HG02642 (cell line): ENCODE results near the gene PTCHD1.

ENCODE experiments used
- ATAC-seq: cut with Tn5 transposase; IDR thresholded peaks from one replicate; pipeline ENCODE4 v1.9.1; 2021; ENCODE audit warnings: mild to moderate bottlenecking; ENCODE audit not compliant: unreplicated experiment, poor library complexity

The PTCHD1 gene

GRCh38 chrX:23334848-23335599 lies at the start of gene PTCHD1:
PTCHD1 (plus strand) TSS chrX:23334849; CDS start chrX:23334876, 27 bp downstream.
- no peak for ATAC-seq

- no peak for ATAC-seq
These were observed 47.9 kb upstream of the PTCHD1 start for GRCh38 chrX:23286731-23287130.

- no peak for ATAC-seq
These were observed 47.4 kb upstream of the PTCHD1 start for GRCh38 chrX:23287191-23287725.

DNA sequence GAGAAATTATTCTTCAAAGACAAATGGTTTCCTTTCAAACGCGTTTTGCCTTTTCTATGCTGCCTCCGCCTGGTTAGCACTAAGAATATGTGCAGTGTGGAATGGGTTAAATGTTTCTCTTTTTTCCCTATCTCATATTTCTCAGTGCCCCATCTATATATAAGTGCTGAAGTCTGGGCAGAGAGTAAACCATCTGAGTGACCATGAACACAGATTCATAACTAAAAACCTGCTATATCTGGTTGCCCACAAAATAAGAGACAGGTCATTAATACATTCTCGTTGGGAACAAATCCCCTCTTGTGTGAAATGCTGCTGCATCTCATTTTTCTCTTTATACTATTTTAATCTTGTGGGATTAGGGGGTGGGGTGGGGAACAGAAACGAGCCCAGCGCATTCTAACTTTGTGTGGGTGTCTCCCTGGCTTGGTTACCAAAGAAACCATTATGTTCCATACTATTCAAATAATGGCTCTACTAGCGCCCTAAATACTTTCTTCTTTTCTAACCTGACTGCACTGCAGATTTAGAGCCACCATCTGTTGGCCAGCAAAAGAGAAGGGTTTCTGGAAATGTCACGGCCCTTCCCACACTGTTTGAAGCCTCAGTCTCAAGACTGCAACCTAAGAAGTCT lies 42.2 kb upstream of the PTCHD1 start:
- ATAC-seq = no peak

DNA sequence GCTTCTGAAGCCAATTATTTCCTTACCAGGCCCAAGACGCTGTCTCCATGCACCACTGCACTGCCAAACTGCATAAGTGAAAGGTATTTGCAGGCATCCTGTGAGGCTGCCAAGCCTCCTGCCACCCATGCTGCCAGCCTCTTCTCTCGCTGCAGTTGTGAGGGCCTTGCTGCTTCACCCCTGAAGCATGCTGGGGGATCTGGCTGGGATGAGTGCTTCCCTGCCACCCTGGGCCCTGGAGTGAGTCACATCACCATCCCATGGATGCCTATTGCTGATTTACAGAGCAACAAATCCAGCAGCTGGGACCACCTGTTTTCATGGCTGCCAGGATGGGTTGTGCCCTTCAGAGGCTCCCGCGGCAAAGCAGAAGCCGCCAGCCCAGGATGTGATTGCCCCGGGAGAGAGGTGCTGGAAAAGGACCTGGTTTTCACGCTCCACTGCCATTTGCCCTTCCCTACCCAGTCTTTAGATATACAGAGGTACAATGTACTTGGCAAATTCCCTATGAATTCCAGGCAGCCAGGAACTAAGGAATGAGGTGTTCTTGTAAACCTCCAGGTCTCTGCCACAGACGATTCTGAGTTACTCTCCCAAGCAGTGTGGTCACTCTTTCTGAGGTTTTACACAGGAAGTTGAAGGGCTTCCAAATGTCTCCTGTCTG lies 41.5 kb upstream of the PTCHD1 start:
- ATAC-seq = no peak

- ATAC-seq = no peak
These were observed 29.8 kb upstream of the PTCHD1 start for GRCh38 chrX:23304881-23305280.

- no peak for ATAC-seq
These were observed 22.9 kb upstream of the PTCHD1 start for GRCh38 chrX:23311731-23312130.

DNA sequence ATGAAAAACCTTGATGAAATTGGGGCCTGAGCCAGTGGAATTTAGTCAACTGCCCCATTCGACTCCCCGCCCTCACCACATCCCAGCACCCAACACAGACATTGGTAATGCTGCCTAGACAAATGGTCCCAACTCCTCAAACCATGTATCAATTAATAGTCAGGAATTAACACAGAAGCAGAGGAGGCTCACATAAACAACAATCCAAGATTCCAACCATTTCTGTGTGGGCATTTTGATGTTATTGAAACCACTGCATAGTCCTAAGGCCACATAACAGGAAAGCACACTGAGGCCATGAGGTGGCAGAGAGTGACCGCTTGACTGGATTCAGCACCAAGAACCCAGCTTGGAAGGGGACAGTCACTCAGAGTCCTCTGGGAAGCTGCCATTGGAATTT lies 22.5 kb upstream of the PTCHD1 start:
- ATAC-seq = no peak

- ATAC-seq = peak; percentile 76
These were observed 16.6 kb upstream of the PTCHD1 start for GRCh38 chrX:23317799-23318724.

DNA sequence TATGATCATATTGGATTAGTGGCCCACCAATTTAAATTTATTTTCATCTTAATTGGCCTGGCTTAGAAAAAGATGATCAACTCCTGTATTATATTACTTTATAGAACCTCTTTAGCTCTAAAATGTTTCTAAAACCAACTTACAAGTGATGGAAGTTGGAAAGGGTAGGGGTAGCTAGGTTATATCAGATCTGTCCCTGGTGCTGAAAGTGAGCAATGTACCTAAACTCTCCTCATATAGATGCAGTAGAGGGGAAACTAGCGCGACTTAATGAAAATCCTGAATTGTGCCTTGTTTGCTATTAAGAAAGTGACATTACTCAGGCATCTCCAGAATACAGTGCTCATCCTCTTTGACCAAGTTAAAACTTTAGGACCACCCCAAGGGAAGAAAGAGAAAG lies 7.5 kb upstream of the PTCHD1 start:
- ATAC-seq = no peak

DNA sequence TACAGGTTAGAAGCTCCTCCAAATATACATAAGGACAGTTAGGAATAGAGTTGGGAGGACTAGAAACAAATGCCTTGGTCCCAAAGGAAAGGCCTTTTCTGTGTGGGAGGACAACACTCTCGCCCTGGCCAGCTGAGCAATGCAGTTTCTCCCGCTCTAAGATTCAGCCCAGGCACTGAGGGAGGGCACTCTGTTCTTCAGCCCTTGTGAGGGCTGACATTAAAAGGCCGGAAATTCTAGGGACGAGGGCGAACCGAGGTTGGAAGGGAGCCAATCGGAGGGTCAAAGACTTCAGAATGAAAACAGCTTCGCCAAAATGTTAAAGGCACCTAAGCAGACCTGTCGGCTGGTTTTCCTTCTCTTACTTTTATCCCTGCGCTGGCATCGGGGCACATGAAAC lies 2.9 kb upstream of the PTCHD1 start:
- no peak for ATAC-seq

GRCh38 chrX:23332101-23332887 lies 2.4 kb upstream of the PTCHD1 start:
- no peak for ATAC-seq

- no peak for ATAC-seq
These were observed 1.5 kb upstream of the PTCHD1 start for GRCh38 chrX:23332888-23333821.

DNA sequence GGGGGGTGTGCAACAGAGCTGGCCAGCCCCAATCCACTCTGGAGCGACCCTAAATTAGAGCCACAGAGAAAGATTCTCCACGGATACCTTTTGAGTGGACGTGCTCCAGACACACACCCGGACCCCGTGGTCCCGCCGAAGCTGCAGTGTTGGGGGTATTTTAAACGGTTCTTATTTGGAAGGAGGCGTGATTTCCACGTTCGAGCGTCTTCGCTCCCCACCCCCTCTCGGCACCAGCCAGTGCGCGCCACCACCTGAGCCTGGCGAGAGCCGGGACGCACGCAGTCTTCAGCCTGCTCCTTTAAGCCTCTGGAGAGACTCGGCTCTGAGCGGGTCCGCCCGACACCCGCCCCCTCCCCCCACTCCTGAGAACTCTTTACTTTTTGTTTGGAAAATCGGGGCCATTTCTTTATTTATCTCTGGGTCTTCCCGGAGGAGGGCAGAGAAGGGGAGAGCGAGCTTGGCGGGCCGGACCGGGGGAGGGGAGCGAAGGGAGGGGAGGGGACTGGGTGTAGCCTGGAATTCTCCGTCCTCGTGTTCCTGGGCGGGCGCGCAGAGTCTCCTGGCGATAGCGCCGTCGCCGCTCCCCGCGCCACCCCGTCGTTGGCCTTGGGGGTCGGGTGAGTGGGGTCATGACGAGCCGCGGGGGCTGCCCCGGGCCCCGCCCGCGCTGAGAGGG lies 668 bp upstream of the PTCHD1 start:
- ATAC-seq = no peak

DNA sequence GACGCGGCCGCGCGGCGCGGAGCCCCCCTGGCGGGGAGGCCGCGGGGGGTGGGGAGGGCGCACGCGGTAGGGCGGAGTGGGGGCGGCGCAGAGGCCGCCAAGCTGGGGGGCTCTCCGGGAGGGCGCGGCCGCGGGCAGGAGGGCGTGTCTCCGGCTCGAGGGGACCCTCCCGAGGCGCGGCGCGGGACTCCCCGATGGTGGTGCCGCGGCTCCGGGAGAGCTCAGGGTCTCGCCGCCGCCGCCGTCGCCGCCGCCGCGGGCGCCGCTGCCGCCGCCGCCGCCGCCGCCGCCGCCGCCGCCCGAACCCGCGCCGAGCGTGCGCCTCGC lies 165 bp upstream of the PTCHD1 start:
- ATAC-seq = no peak

- no peak for ATAC-seq
These were observed 3.7 kb downstream of the PTCHD1 start for GRCh38 chrX:23338334-23338733.

DNA sequence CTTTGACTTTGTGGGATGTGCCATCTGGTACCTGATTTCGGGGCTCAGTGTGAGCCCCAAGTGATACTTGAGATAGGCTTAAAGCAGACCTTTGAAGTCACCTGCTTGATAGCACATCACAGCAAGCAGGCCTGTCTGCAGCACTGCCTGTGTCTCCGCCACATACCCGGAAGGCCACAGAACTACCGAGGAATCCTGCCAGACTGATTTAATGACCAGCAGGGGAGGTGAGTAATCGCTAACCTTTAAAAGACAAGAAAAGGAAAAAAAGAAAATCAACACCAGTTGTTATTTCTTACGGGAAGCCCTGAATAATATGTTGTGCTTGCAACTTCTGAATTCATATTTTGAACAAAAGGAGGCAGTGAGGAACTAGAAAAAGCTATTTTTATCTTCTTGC lies 6.8 kb downstream of the PTCHD1 start:
- ATAC-seq = no peak
